Measurements from ENCODE around the gene TMED8. TPM values are rescaled to one million over a fixed set of nuclear protein-coding genes. Genes with fewer than 3 reads are reported as not detected.

The TMED8 gene
- total and polyA plus RNA-seq, 2 of the 13 experiments (the other 11 are each of a cell fraction or from before 2014, with no cell fraction given), result 6.0 to 11.7 TPM

- no peak for TF ChIP-seq ZUFSP (CRISPR knock-in tag; IDR thresholded peaks at IDR 0.05; ENCODE audit: borderline replicate concordance)
These were observed 30.4 kb downstream of the TMED8 start (continued) for GRCh38 chr14:77346495-77346894.

GRCh38 chr14:77344377-77344996 lies 32.4 kb downstream of the TMED8 start:
- H4K20me1 ChIP-seq (ENCODE audit: insufficient read depth, low read length), result no peaks in the 10 kb centered on the region
- intact Hi-C loops (cut with micrococcal nuclease; ENCODE audit: unreplicated experiment), result no loop called here
- no peak overlapping the region for H2AFZ ChIP-seq (ENCODE audit: low read length)
- no peak overlapping the region for H3K4me2 ChIP-seq (ENCODE audit: low read depth, low read length)
- ATAC-seq (no peak), DNase-seq (ENCODE audit: low spot score) (no peak), FAIRE-seq (no peak)
- H3K4me3 ChIP-seq (replicated peaks in 1 of 3; ENCODE audit: insufficient read depth in 1 of 3, low read depth in 2 of 3, low read length in 3 of 3), result no peak overlapping the region
- no peak overlapping the region for H3K9ac ChIP-seq (ENCODE audit: insufficient read depth, low read depth, low read length)
- WGBS (ENCODE audit: low lambda C conversion rate), result 90% methylated on average over 3 of the region's 3 CpGs
- in situ Hi-C loops (cut with HindIII; ENCODE audit: extremely low pct_ligation_motif_present, low pct_unique_long_range_greater_than_20kb), result no loop called here
- no peaks in the 10 kb centered on the region for H3K27me3 ChIP-seq (ENCODE audit: control insufficient read depth in 1 of 2, insufficient read depth in 2 of 2, low read length in 2 of 2)
- CTCF ChIA-PET (ENCODE audit: low intra/inter-chr PET ratio, low total read pairs), result no interaction called here
- no peaks in the 10 kb centered on the region for H3K79me2 ChIP-seq (ENCODE audit: insufficient read depth, low read length)
- H3K9me3 ChIP-seq (ENCODE audit: low read length), result no peaks in the 10 kb centered on the region
- H3K27ac ChIP-seq (ENCODE audit: extremely low read length, insufficient read depth, low read length), result no peak overlapping the region
- peaks cover 6 to 23% of the 10 kb centered on the region in 2 experiments for H3K36me3 ChIP-seq (replicated peaks in 1 of 2; ENCODE audit: control insufficient read depth in 1 of 2, insufficient read depth in 2 of 2, low read length in 2 of 2)
- no TSS peak for BruUV-seq (replicated peaks)
- POLR2A ChIA-PET, result no interaction called here
- H3K4me1 ChIP-seq (ENCODE audit: insufficient read depth, low read length), result peaks cover 20% of the 10 kb centered on the region
- TF ChIP-seq SATB2 (CRISPR knock-in tag; IDR thresholded peaks at IDR 0.05), result no peak
- no peak for TF ChIP-seq PREB (CRISPR knock-in tag; IDR thresholded peaks at IDR 0.05)
- TF ChIP-seq ZNF337 (CRISPR knock-in tag; IDR thresholded peaks at IDR 0.05; ENCODE audit: borderline replicate concordance, low read depth), result no peak
- TF ChIP-seq AGO1 (IDR thresholded peaks at IDR 0.05; ENCODE audit: low read depth, low read length, poor library complexity, severe bottlenecking), result no peak
- TF ChIP-seq ZNF281 (CRISPR knock-in tag; IDR thresholded peaks at IDR 0.05; ENCODE audit: borderline replicate concordance), result no peak
- no peak for TF ChIP-seq ETS1 (CRISPR knock-in tag; IDR thresholded peaks at IDR 0.05)
- TF ChIP-seq TRIM24 (CRISPR knock-in tag; IDR thresholded peaks at IDR 0.05), result no peak
- no peak for TF ChIP-seq ZFP62 (CRISPR knock-in tag; IDR thresholded peaks at IDR 0.05)
- TF ChIP-seq FOXO1 (CRISPR knock-in tag; IDR thresholded peaks at IDR 0.05), result no peak
- TF ChIP-seq THAP8 (CRISPR knock-in tag; IDR thresholded peaks at IDR 0.05; ENCODE audit: borderline replicate concordance), result no peak
- no peak for TF ChIP-seq MTA1 (CRISPR knock-in tag; IDR thresholded peaks at IDR 0.05; ENCODE audit: borderline replicate concordance)
- no peak for TF ChIP-seq IKZF5 (CRISPR knock-in tag; IDR thresholded peaks at IDR 0.05)
